HG03159 (cell line): ENCODE data around the gene ST6GALNAC3.
"Not testable (repeated sequence)": the region's sequence is repeated elsewhere in the genome, so short reads cannot be mapped to it uniquely, and the experiment has no call there.

Experiments used
- ATAC-seq: cut with Tn5 transposase; IDR thresholded peaks from one replicate; pipeline ENCODE4 v1.9.1; 2021; ENCODE audit warnings: mild to moderate bottlenecking, moderate library complexity; ENCODE audit not compliant: unreplicated experiment

ST6GALNAC3 gene

DNA sequence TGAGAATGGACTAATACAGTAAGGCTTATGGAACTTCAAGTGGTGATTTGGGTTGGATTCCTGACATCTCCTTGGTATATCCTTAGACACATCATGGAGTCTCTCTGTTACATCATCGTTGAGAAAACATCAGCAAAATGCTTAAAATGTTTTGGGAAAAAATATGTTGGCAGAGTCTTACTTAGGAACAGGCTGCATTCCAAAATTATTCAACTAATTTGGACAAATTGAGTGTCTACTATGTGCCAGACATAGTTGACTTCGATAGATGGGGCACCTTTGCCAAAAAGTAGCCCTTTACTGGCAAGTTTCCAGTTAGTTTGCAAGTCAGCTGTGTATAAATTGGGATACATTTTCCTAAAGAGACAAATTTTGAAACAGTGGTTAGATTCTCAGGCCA, 539.3 kb downstream of the ST6GALNAC3 start:
- ATAC-seq: no peak

DNA sequence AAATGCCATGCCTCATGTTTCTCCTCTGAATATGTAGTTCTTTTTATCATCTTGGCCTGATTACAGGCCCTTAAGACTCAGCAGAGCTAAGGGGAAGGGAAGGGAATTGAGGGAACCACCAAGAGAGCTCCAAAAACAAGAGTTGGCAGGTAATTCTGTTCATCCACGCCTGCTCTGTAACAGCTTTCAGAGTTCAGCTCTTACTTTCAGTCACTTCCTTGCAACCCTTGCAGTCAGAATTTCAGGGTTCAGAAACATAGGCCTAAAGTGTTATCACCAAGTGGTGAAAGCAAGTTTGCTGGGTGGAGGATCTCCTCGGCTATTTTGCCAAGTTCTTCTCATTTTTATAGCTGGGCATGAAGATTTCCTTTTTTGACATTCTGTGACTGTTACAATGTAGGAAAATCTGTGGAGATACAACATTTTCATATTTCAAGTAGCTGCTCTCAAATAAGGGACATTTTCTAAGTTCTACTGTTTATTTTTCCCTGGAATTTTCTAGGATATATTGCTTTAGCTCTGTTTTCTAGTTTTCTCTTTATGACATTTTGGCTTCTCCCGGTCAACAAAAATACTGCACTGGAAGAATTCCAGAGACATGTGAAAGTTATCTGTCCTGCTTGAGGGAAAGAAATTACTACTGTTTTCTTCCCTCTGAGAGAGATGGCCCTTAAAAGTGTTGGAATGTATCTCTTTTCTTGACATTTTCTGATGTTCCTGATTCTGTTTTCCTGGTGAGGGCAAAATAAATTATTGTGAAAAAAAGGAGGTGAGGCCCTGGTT, 540.9 kb downstream of the ST6GALNAC3 start:
- no peak for ATAC-seq

- no peak for ATAC-seq
These were observed 545.8 kb downstream of the ST6GALNAC3 start for GRCh38 chr1:76620371-76620770.

- ATAC-seq: no peak
These were observed 548.4 kb downstream of the ST6GALNAC3 start for GRCh38 chr1:76622774-76623528.

DNA sequence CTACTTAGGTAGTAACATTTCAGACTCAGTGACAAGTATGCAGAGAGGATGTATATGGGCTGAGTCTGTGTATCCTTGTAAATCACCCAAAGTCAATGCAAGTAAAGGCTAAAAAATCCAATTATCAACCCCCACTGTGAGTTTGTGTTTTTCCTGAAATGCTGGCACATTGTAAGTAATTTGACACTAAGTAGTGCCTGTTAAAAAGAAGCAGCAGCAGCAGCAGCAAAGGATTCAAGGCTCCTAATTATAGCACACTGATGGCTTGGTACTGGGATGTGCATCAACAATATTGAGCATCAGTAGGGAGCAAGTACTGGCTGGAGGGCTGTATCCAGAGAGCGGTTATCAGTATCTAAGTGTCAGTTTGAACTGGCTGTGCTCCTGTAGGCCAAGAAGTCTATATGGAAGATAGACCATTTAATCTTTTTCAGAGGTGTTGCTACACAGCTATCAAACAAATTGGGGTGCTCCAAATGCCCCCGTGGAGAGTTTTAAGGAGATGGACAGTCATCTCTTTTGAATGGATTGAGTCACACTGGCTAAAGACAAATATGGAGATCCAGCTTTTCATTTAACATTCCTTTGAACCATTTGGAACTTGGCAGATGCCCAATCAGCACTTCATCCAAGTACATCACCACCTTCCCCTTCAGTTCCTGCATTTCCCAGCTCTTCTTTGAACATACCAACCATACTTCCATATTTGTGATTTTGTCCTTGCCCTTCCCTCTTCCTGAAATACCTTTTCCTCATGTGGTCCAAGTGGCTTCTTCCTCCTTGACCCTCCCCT, 551.5 kb downstream of the ST6GALNAC3 start:
- no peak for ATAC-seq

DNA sequence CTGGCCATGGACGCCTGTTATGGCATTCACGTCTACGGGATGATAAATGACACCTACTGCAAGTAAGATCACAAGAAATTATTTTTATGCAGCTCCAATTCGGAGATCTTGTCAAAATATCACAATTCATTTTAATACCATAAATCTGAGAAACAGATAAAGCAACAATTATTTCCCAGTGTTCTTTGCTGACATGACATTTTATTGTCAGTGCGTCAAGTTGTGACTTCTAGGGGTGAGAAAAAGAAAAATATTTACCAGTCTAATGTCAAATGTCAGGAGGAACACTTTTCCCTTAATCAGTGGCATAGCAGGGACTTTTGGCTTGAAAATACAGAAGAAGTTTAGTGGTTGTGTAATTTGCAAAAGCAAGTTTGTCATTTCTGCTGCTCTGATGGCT, 553.0 kb downstream of the ST6GALNAC3 start:
- no peak for ATAC-seq

GRCh38 chr1:76627901-76628300, 553.4 kb downstream of the ST6GALNAC3 start:
- no peak for ATAC-seq

- ATAC-seq: no peak
These were observed 557.6 kb downstream of the ST6GALNAC3 start for GRCh38 chr1:76632136-76632535.

- no peak for ATAC-seq
These were observed 561.2 kb downstream of the ST6GALNAC3 start for GRCh38 chr1:76635784-76636183.

GRCh38 chr1:76639181-76639580, 564.6 kb downstream of the ST6GALNAC3 start:
- no peak for ATAC-seq

GRCh38 chr1:76640092-76640491, 565.5 kb downstream of the ST6GALNAC3 start:
- ATAC-seq: no peak

GRCh38 chr1:76640723-76641122, 566.2 kb downstream of the ST6GALNAC3 start:
- no peak for ATAC-seq

DNA sequence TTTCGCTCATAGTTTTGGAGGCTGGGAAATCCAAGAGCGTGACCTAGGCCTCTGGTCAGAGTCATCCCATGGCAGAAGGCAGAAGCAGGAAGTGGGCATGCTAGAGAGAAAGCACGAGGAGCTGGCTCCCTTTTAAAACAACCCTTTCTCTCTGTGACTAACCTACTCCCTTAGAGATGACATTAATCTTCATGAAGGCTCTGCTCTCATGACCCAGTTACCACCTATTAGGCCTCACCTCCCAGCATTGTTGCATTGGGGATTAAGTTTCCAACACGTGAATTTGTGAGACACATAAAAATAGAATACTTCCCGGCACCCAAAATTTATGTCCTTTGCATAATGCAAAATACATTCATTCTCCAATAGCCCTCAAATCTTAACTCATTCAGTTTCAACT, 569.6 kb downstream of the ST6GALNAC3 start:
- no peak for ATAC-seq

DNA sequence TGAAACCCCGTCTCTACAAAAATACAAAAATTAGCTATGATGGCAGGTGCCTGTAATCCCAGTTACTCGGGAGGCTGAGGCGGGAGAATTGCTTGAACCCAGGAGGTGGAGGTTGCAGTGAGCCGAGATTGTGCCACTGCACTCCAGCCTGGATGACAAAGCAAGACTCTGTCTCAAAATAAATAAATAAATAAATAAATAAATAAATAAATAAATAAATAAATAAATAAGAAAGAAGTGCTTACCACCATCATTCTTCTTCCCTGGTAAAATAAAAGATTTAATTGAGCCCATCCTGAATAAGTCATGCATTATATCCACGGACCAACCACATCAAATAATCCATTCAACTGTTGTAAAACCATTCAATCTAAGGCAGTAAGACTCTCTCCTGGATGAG, 578.3 kb downstream of the ST6GALNAC3 start:
- not testable (repeated sequence) for ATAC-seq

DNA sequence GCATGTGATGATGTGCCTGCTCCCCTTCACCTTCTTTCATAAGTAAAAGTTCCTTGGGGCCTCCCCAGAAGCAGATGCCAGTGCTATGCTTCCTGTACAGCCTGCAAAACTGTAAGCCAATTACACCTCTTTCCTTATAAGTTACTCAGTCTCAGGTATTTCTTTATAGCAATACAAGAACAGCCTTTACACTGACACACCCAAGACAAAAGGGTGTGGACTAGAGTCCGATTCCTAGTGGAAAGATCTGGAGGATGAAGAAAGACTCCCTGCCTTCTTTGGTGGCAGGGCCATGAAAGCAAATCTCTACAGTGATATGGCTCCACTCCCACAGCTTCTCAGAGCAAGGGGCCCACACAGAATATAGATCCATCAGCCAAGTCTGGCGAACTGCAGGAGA, 583.1 kb downstream of the ST6GALNAC3 start:
- ATAC-seq: no peak

GRCh38 chr1:76659171-76659940, 584.8 kb downstream of the ST6GALNAC3 start:
- ATAC-seq: no peak

GRCh38 chr1:76661531-76661930, 587.0 kb downstream of the ST6GALNAC3 start:
- ATAC-seq: no peak

- no peak for ATAC-seq
These were observed 592.0 kb downstream of the ST6GALNAC3 start for GRCh38 chr1:76666499-76666898.

DNA sequence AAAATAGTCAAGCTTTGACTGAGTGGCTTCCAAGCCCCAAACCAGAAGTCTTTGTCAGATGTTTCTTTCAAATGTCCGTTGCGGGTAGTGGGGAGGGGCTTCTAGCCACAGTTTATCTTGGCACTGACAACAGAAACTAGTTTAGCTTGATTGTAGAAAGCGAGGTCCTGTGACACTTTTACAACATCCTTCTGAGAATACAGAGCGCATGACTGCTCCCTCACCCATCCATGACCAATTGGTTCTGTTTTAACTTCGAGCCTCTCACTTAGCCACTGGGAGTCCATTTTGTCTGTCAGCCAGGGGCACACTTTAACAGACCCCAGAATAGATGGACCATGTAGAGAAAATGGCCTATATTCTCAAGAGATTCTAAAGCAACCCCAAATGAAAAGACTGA, 593.5 kb downstream of the ST6GALNAC3 start:
- ATAC-seq: peak; percentile 95

DNA sequence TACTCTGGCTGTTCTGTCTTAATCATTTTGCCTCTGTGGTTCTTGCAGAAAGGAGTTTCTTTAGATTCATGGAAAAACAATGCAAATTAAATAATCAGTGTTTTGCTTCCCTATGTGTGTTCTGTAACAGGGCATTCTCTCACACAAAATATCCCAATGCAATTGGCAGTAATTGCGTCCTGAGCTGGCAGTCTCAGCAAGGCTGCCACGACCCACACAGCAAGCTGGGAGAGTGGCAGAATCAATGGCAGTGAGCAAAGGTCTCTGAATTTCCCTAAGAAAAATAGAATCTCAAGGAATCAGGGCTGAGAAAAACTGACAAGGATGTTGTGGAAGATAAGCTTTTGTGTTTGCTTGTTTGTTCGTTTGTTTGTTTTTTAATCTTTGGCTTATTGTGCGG, 594.6 kb downstream of the ST6GALNAC3 start:
- ATAC-seq: no peak
